GM12878 (cell line): ENCODE results near the gene B4GALNT4.

Experiments used
- CHD1 ChIP-seq: IDR thresholded peaks from 2 replicates; pipeline ENCODE4 v1.6.1; 2012; ENCODE audit warnings: low read depth, low read length, improper control_type of control experiment
- CTCF ChIP-seq, 3 experiments: IDR thresholded peaks in 2 of 3; conservative IDR thresholded peaks in 1 of 3; 2 replicates each; pipeline ENCODE4 v1.5.1; 2011; ENCODE audit warnings: low read depth in 3 of 3, low read length in 3 of 3, mild to moderate bottlenecking in 3 of 3, control low read depth in 2 of 3, moderate library complexity in 2 of 3, inconsistent platforms in 1 of 3, mixed read lengths in 1 of 3; ENCODE audit not compliant: control insufficient read depth in 2 of 3, insufficient read depth in 1 of 3; ENCODE audit errors: extremely low read depth in 1 of 3
- EED ChIP-seq: sonication (generic); IDR thresholded peaks from 2 replicates; pipeline ENCODE4 v1.6.1; 2016; ENCODE audit warnings: antibody characterized with exemption, low read depth
- EZH2 ChIP-seq: IDR thresholded peaks from 2 replicates; pipeline ENCODE4 v1.6.1; 2012; ENCODE audit warnings: low read depth, mild to moderate bottlenecking, control low read depth, inconsistent platforms, low read length, borderline replicate concordance; ENCODE audit not compliant: control insufficient read depth
- IRF3 ChIP-seq: fragments of 450-650 bp; IDR thresholded peaks from 2 replicates; pipeline ENCODE4 v1.6.1; 2014; ENCODE audit warnings: mild to moderate bottlenecking
- LARP7 ChIP-seq: fragments of 450-650 bp; IDR thresholded peaks from 2 replicates; pipeline ENCODE4 v1.6.1; 2017; ENCODE audit warnings: mild to moderate bottlenecking
- PKNOX1 ChIP-seq: fragments of 450-650 bp; IDR thresholded peaks from 2 replicates; pipeline ENCODE4 v1.6.1; 2016; ENCODE audit warnings: mild to moderate bottlenecking
- POLR2A ChIP-seq: IDR thresholded peaks from 2 replicates; pipeline ENCODE4 v1.6.1; 2011; ENCODE audit warnings: low read depth, mild to moderate bottlenecking, low read length
- RAD21 ChIP-seq: IDR thresholded peaks from 2 replicates; pipeline ENCODE4 v1.6.1; 2011; ENCODE audit warnings: mild to moderate bottlenecking, low read depth, low read length, moderate library complexity; ENCODE audit not compliant: insufficient read depth
- RELA ChIP-seq: fragments of 450-650 bp; IDR thresholded peaks from 2 replicates; pipeline ENCODE4 v1.8.0; 2014; ENCODE audit warnings: borderline replicate concordance; ENCODE audit not compliant: partially characterized antibody
- ZNF687 ChIP-seq: fragments of 450-650 bp; IDR thresholded peaks from 2 replicates; pipeline ENCODE4 v1.6.1; 2017; ENCODE audit warnings: mild to moderate bottlenecking, moderate library complexity

- TF ChIP-seq POLR2A, result no peak
- TF ChIP-seq IRF3, result no peak
- no peak for TF ChIP-seq CTCF (IDR thresholded peaks at IDR 0.05 in 2 of 3, conservative IDR thresholded peaks at IDR 0.05 in 1 of 3; ENCODE audit: control insufficient read depth in 2 of 3, extremely low read depth in 1 of 3, insufficient read depth in 1 of 3, low read depth in 3 of 3, low read length in 3 of 3)
- no peak for TF ChIP-seq CHD1
- no peak for TF ChIP-seq LARP7
- TF ChIP-seq EED, result no peak
- no peak for TF ChIP-seq ZNF687
- no peak for TF ChIP-seq EZH2
- TF ChIP-seq RAD21, result no peak
- TF ChIP-seq RELA, result no peak
- no peak for TF ChIP-seq PKNOX1
Observed at GRCh38 chr11:400241-400689, 31.0 kb downstream of the B4GALNT4 start.
